Astrocyte (in vitro differentiated cells and primary cell): ENCODE measurements around the gene SLC22A14. TPM values are rescaled to one million over a fixed set of nuclear protein-coding genes. Genes with fewer than 3 reads are reported as not detected.

ENCODE experiments used
- total RNA-seq: library from RNA; stranded (reverse); gene quantifications from 2 replicates; pipeline ENCODE4 v1.2.1, GENCODE V29; 2021

The SLC22A14 gene
- total RNA-seq, 1 donor from 2014 or later: 0.45 TPM

Other genes starting within 250 kb of the SLC22A14 start
- gene DLEC1, start 243.1 kb upstream of the SLC22A14 start, total RNA-seq: 0.19 and 0.54 TPM in 2 replicates
- 67.0 and 69.4 TPM in 2 replicates for gene ACAA1, start 145.2 kb upstream of the SLC22A14 start, total RNA-seq
- 50.6 and 55.8 TPM in 2 replicates for gene MYD88, start 143.6 kb upstream of the SLC22A14 start, total RNA-seq
- gene OXSR1, start 116.8 kb upstream of the SLC22A14 start, total RNA-seq: 78.2 and 83.1 TPM in 2 replicates
- 0.72 and 1.8 TPM in 2 replicates for gene SLC22A13, start 16.5 kb upstream of the SLC22A14 start, total RNA-seq
- gene XYLB, start 64.5 kb downstream of the SLC22A14 start, total RNA-seq: 1.4 and 2.3 TPM in 2 replicates
- gene ACVR2B, start 171.6 kb downstream of the SLC22A14 start, total RNA-seq: 12.7 and 14.7 TPM in 2 replicates
- 11.5 and 12.0 TPM in 2 replicates for gene EXOG, start 214.0 kb downstream of the SLC22A14 start, total RNA-seq